ENCODE data around the gene MYF6. TPM values are rescaled to one million over a fixed set of nuclear protein-coding genes. Genes with fewer than 3 reads are reported as not detected.

MYF6 gene
- total and polyA plus RNA-seq, 9 of the 15 experiments (the other 6 are each of a cell fraction or from before 2014, with no cell fraction given), result not detected

DNA sequence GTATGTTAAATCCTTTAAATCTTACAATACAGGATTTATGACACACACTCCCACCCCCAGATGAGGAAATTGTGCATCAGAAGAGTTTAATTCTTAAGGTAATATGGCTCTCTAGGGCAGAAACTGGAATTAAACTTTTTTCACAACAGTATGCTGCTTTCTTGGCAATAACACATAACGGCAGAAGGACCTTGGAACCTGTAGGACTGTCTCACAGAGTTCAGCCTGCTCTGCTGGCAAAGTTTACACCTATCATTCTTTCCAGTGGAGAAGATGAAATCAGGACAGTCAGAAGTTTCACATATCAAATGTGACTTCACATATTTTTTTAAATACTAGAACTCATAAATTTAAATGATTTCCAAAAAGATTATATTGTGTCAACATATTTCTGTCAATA, 30.6 kb upstream of the MYF6 start:
- TF ChIP-seq ZNF398 (CRISPR knock-in tag; IDR thresholded peaks at IDR 0.05) (no peak), KLF10 (CRISPR knock-in tag; IDR thresholded peaks at IDR 0.05) (no peak), KHSRP (IDR thresholded peaks at IDR 0.05) (no peak), PHF20 (IDR thresholded peaks at IDR 0.05; ENCODE audit: partially characterized antibody) (no peak), USF2 (CRISPR knock-in tag; IDR thresholded peaks at IDR 0.05) (no peak), TEAD4 (IDR thresholded peaks at IDR 0.05; ENCODE audit: low read length) (no peak), TEAD4 (CRISPR knock-in tag; IDR thresholded peaks at IDR 0.05; ENCODE audit: borderline replicate concordance) (no peak), DMBX1 (CRISPR knock-in tag; IDR thresholded peaks at IDR 0.05; ENCODE audit: borderline replicate concordance) (no peak), ZNF408 (CRISPR knock-in tag; IDR thresholded peaks at IDR 0.05; ENCODE audit: low read depth) (no peak), HNRNPUL1 (IDR thresholded peaks at IDR 0.05; ENCODE audit: low read length) (no peak), MEF2A (IDR thresholded peaks at IDR 0.05; ENCODE audit: control insufficient read depth, low read depth, low read length) (no peak), BHLHE40 (IDR thresholded peaks at IDR 0.05; ENCODE audit: low read length) (no peak), ETV6 (IDR thresholded peaks at IDR 0.05; ENCODE audit: borderline replicate concordance in 1 of 2, low read depth in 2 of 2, low read length in 1 of 2) (no peak), ETV6 (CRISPR knock-in tag; IDR thresholded peaks at IDR 0.05; ENCODE audit: borderline replicate concordance) (no peak), PTTG1 (tag; IDR thresholded peaks at IDR 0.05; ENCODE audit: low read depth) (no peak), YY1 (IDR thresholded peaks at IDR 0.05; ENCODE audit: borderline replicate concordance in 1 of 3, control insufficient read depth in 1 of 3, extremely low read depth in 1 of 3, insufficient read depth in 3 of 3, insufficient read length in 1 of 3, insufficient replicate concordance in 2 of 3, low read depth in 1 of 3, low read length in 2 of 3) (no peak), FOXM1 (IDR thresholded peaks at IDR 0.05; ENCODE audit: low read depth) (no peak), FOXM1 (CRISPR knock-in tag; IDR thresholded peaks at IDR 0.05; ENCODE audit: low read depth) (no peak)
- TF ChIP-seq, protein P1, sequence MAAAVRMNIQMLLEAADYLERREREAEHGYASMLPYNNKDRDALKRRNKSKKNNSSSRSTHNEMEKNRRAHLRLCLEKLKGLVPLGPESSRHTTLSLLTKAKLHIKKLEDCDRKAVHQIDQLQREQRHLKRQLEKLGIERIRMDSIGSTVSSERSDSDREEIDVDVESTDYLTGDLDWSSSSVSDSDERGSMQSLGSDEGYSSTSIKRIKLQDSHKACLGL (CRISPR knock-in tag; IDR thresholded peaks at IDR 0.05; ENCODE audit: borderline replicate concordance, poor library complexity, severe bottlenecking), result no peak
- WGBS (ENCODE audit: insufficient coverage, low coverage, missing lambda C conversion rate), result 0% methylated on average over 1 of the region's 1 CpG
- BruUV-seq (replicated peaks), result no TSS peak

More for the DNA sequence above, 30.6 kb upstream of the MYF6 start:
- Histone ChIP-seq H3K4me1 (replicated peaks in 1 of 2; ENCODE audit: control insufficient read depth in 2 of 2, insufficient read depth in 2 of 2, low read length in 2 of 2) (no peaks in the 10 kb centered on the region), H2AFZ (ENCODE audit: low read depth, low read length) (no peak overlapping the region), H4K20me1 (replicated peaks; ENCODE audit: control insufficient read depth, insufficient read depth, low read length) (no peaks in the 10 kb centered on the region), H3K9me1 (ENCODE audit: control insufficient read depth, insufficient read depth, low read length) (no peaks in the 10 kb centered on the region), H3K79me2 (ENCODE audit: control insufficient read depth, insufficient read depth, low read length) (no peaks in the 10 kb centered on the region), H3K4me2 (ENCODE audit: insufficient read depth, low read length) (no peak overlapping the region), H3K27ac (ENCODE audit: extremely low read depth, low read depth, low read length) (no peak overlapping the region), H3K9me3 (replicated peaks; ENCODE audit: control insufficient read depth, insufficient read depth, low read depth, low read length) (0 out of 2 replicates have a peak, but pooled peaks cover 2% of the 10 kb centered on the region), H3K4me3 (no peak overlapping the region), H3K27me3 (ENCODE audit: control insufficient read depth in 2 of 2, insufficient read depth in 2 of 2, low read length in 2 of 2) (no peaks in the 10 kb centered on the region), H3K9ac (ENCODE audit: insufficient read depth in 1 of 2, low read depth in 2 of 2, low read length in 2 of 2) (no peak overlapping the region), H3K36me3 (ENCODE audit: control insufficient read depth, insufficient read depth, low read length) (no peaks in the 10 kb centered on the region)
- DNase-seq (ENCODE audit: extremely low read depth in 1 of 4, low spot score in 3 of 4) (no peak), FAIRE-seq (no peak), ATAC-seq (no peak)
- ChIA-PET POLR2A (no interaction called here), CTCF (ENCODE audit: low intra/inter-chr PET ratio) (no interaction called here)
- intact Hi-C loops (cut with micrococcal nuclease), result no loop called here
- in situ Hi-C loops (cut with MboI), result no loop called here
